GM03348 (cell line): Measurements from ENCODE around the gene SLC11A1.

Experiments
- DNase-seq: peaks from one replicate; pipeline ENCODE4 v3.0.0; 2012; ENCODE audit warnings: low spot score

Gene SLC11A1

GRCh38 chr2:218366621-218367414, 15.3 kb upstream of the SLC11A1 start:
- no peak for DNase-seq

GRCh38 chr2:218367415-218368149, 14.5 kb upstream of the SLC11A1 start:
- DNase-seq, result peak; percentile 91

GRCh38 chr2:218368150-218368528, 13.9 kb upstream of the SLC11A1 start:
- no peak for DNase-seq

- no peak for DNase-seq
Measured at GRCh38 chr2:218368621-218369153, 13.4 kb upstream of the SLC11A1 start.

- DNase-seq, result no peak
Measured at GRCh38 chr2:218369330-218369729, 12.7 kb upstream of the SLC11A1 start.

- no peak for DNase-seq
Measured at GRCh38 chr2:218370410-218371063, 11.5 kb upstream of the SLC11A1 start.

- DNase-seq, result no peak
Measured at GRCh38 chr2:218371983-218372350, 10.1 kb upstream of the SLC11A1 start.

GRCh38 chr2:218374795-218375194, 7.3 kb upstream of the SLC11A1 start:
- DNase-seq, result no peak

- DNase-seq, result peak; percentile 44
Measured at GRCh38 chr2:218375212-218375611, 6.9 kb upstream of the SLC11A1 start.

GRCh38 chr2:218378053-218378452, 4.0 kb upstream of the SLC11A1 start:
- DNase-seq, result no peak

GRCh38 chr2:218382785-218383184, 712 bp downstream of the SLC11A1 start:
- DNase-seq, result no peak

GRCh38 chr2:218383892-218384519, 1.9 kb downstream of the SLC11A1 start:
- DNase-seq, result peak; percentile 33

GRCh38 chr2:218384975-218385374, 2.9 kb downstream of the SLC11A1 start:
- DNase-seq, result no peak

GRCh38 chr2:218386505-218387368, 4.7 kb downstream of the SLC11A1 start:
- DNase-seq, result no peak

GRCh38 chr2:218387369-218388194, 5.5 kb downstream of the SLC11A1 start:
- peak; percentile 32 for DNase-seq

GRCh38 chr2:218389333-218390150, 7.5 kb downstream of the SLC11A1 start:
- no peak for DNase-seq

GRCh38 chr2:218391202-218391601, 9.1 kb downstream of the SLC11A1 start:
- no peak for DNase-seq

GRCh38 chr2:218392459-218392858, 10.4 kb downstream of the SLC11A1 start:
- DNase-seq, result no peak

GRCh38 chr2:218392891-218393462, 10.9 kb downstream of the SLC11A1 start:
- no peak for DNase-seq
